ENCODE measurements around the gene GRB10. TPM values are rescaled to one million over a fixed set of nuclear protein-coding genes. Genes with fewer than 3 reads are reported as not detected.

The GRB10 gene
- polyA plus RNA-seq, 1 donor from 2014 or later = 78.4 TPM

- H3K36me3 ChIP-seq (ENCODE audit: insufficient read depth, low read length) = no peaks in the 10 kb centered on the region
- no peak overlapping the region for H3K9ac ChIP-seq (ENCODE audit: low read length)
- H2AFZ ChIP-seq (ENCODE audit: low read depth, low read length) = no peak overlapping the region
- no peak for TF ChIP-seq POLR2AphosphoS5 (IDR thresholded peaks at IDR 0.05)
- TF ChIP-seq RAD21 (conservative IDR thresholded peaks at IDR 0.05) = no peak
- TF ChIP-seq MXI1 (conservative IDR thresholded peaks at IDR 0.05; ENCODE audit: poor library complexity, severe bottlenecking) = no peak
- no peak for TF ChIP-seq EZH2 (IDR thresholded peaks at IDR 0.05; ENCODE audit: borderline replicate concordance, insufficient read depth, low read length, poor library complexity, severe bottlenecking)
- TF ChIP-seq TAF1 (IDR thresholded peaks at IDR 0.05; ENCODE audit: low read depth) = no peak
- TF ChIP-seq CTCF (IDR thresholded peaks at IDR 0.05; ENCODE audit: poor library complexity, severe bottlenecking) = no peak
- TF ChIP-seq EP300 (conservative IDR thresholded peaks at IDR 0.05; ENCODE audit: poor library complexity, severe bottlenecking) = no peak
- no peak for TF ChIP-seq REST (IDR thresholded peaks at IDR 0.05; ENCODE audit: borderline replicate concordance)
- TF ChIP-seq SMC3 (conservative IDR thresholded peaks at IDR 0.05; ENCODE audit: poor library complexity) = no peak
- H3K4me3 ChIP-seq (ENCODE audit: low read length) = no peak overlapping the region
- H3K79me2 ChIP-seq (replicated peaks; ENCODE audit: insufficient read depth, low read length) = no peaks in the 10 kb centered on the region
- H4K20me1 ChIP-seq (ENCODE audit: insufficient read depth) = no peaks in the 10 kb centered on the region
- no peaks in the 10 kb centered on the region for H3K9me2 ChIP-seq (ENCODE audit: insufficient read depth, low read length)
- no peaks in the 10 kb centered on the region for H3K9me3 ChIP-seq (ENCODE audit: low read length)
- H3K27ac ChIP-seq (ENCODE audit: low read length) = no peak overlapping the region
- no peak overlapping the region for H3K4me2 ChIP-seq (ENCODE audit: low read length)
- no peaks in the 10 kb centered on the region for H3K27me3 ChIP-seq (ENCODE audit: insufficient read depth, low read depth, low read length)
- no peaks in the 10 kb centered on the region for H3F3A ChIP-seq (ENCODE audit: insufficient read depth, low read length, poor library complexity, severe bottlenecking)
Observed at GRCh38 chr7:50808282-50808888, 25.7 kb upstream of the GRB10 start.

- H3K79me2 ChIP-seq (replicated peaks; ENCODE audit: insufficient read depth, low read length) = no peaks in the 10 kb centered on the region
Observed at GRCh38 chr7:50807026-50807730, 24.5 kb upstream of the GRB10 start.

More at GRCh38 chr7:50807026-50807730, 24.5 kb upstream of the GRB10 start:
- Histone ChIP-seq H3K27me3 (ENCODE audit: insufficient read depth, low read depth, low read length) (no peaks in the 10 kb centered on the region), H3K36me3 (ENCODE audit: insufficient read depth, low read length) (no peaks in the 10 kb centered on the region), H3K9me2 (ENCODE audit: insufficient read depth, low read length) (no peaks in the 10 kb centered on the region), H3K9me3 (ENCODE audit: low read length) (no peaks in the 10 kb centered on the region), H3K4me3 (ENCODE audit: low read length) (no peak overlapping the region), H3K4me2 (ENCODE audit: low read length) (no peak overlapping the region), H3F3A (ENCODE audit: insufficient read depth, low read length, poor library complexity, severe bottlenecking) (no peaks in the 10 kb centered on the region), H2AFZ (ENCODE audit: low read depth, low read length) (no peak overlapping the region), H4K20me1 (ENCODE audit: insufficient read depth) (no peaks in the 10 kb centered on the region), H3K9ac (ENCODE audit: low read length) (no peak overlapping the region), H3K27ac (ENCODE audit: low read length) (no peak overlapping the region)
- no peak for TF ChIP-seq POLR2AphosphoS5 (IDR thresholded peaks at IDR 0.05)
- no peak for TF ChIP-seq CTCF (IDR thresholded peaks at IDR 0.05; ENCODE audit: poor library complexity, severe bottlenecking)
- TF ChIP-seq TAF1 (IDR thresholded peaks at IDR 0.05; ENCODE audit: low read depth) = no peak
- no peak for TF ChIP-seq EP300 (conservative IDR thresholded peaks at IDR 0.05; ENCODE audit: poor library complexity, severe bottlenecking)
- TF ChIP-seq SMC3 (conservative IDR thresholded peaks at IDR 0.05; ENCODE audit: poor library complexity) = no peak
- no peak for TF ChIP-seq RAD21 (conservative IDR thresholded peaks at IDR 0.05)
- TF ChIP-seq REST (IDR thresholded peaks at IDR 0.05; ENCODE audit: borderline replicate concordance) = no peak
- TF ChIP-seq MXI1 (conservative IDR thresholded peaks at IDR 0.05; ENCODE audit: poor library complexity, severe bottlenecking) = no peak
- TF ChIP-seq EZH2 (IDR thresholded peaks at IDR 0.05; ENCODE audit: borderline replicate concordance, insufficient read depth, low read length, poor library complexity, severe bottlenecking) = no peak
